Panc1 (cell line): ENCODE results near the gene LZTS2. TPM values are rescaled to one million over a fixed set of nuclear protein-coding genes. Genes with fewer than 3 reads are reported as not detected.

Experiments used
- ATAC-seq: fragments of 200-7000 bp; cut with Tn5 transposase; 2 replicates; pipeline ENCODE4 v1.9.1; 2020; ENCODE audit warnings: mild to moderate bottlenecking, moderate library complexity
- BruUV-seq: library from RNA; stranded (reverse); fragments of 400-500 nt; replicated peaks from 2 replicates; lab custom pipeline; 2021; lab: Mats Ljungman, UMichigan
- CTCF ChIA-PET: fragments of 300-600 bp; sonication (Branson Sonifier 250); formaldehyde crosslinking; loops from one replicate; lab custom pipeline; 2022; ENCODE audit warnings: antibody characterized with exemption; lab: Charles Lee
- POLR2A ChIA-PET: fragments of 300-600 bp; sonication (Branson Sonifier 250); formaldehyde crosslinking; loops from one replicate; lab custom pipeline; 2022; ENCODE audit warnings: antibody characterized with exemption; lab: Charles Lee
- DNase-seq: peaks from one replicate; pipeline ENCODE4 v3.0.0-alpha.2; 2010; ENCODE audit warnings: low read depth, low spot score
- H3K27ac ChIP-seq: 2 replicates; pipeline ENCODE4 v1.5.1; 2011; ENCODE audit warnings: mild to moderate bottlenecking, low read length, inconsistent platforms
- H3K27me3 ChIP-seq: fragments of 200-500 bp; sonication (Bioruptor generic); 2 replicates; pipeline ENCODE4 v1.6.0; 2014; ENCODE audit warnings: low read length, inconsistent platforms; ENCODE audit not compliant: control insufficient read depth, insufficient read depth
- H3K36me3 ChIP-seq: fragments of 200-500 bp; sonication (Bioruptor generic); 2 replicates; pipeline ENCODE4 v1.5.1; 2014; ENCODE audit warnings: inconsistent platforms, mild to moderate bottlenecking, low read length, moderate library complexity; ENCODE audit not compliant: control insufficient read depth, insufficient read depth
- H3K4me1 ChIP-seq: 2 replicates; pipeline ENCODE4 v1.5.1; 2011; ENCODE audit warnings: inconsistent platforms, mild to moderate bottlenecking, low read length, moderate library complexity; ENCODE audit not compliant: control insufficient read depth, insufficient read depth
- H3K4me3 ChIP-seq, 2 experiments: 2 replicates each; pipeline ENCODE4 v1.5.1; 2011 to 2012; ENCODE audit warnings: low read depth in 2 of 2, low read length in 2 of 2, mild to moderate bottlenecking in 2 of 2, inconsistent platforms in 1 of 2, moderate library complexity in 1 of 2
- H3K9me3 ChIP-seq: fragments of 200-500 bp; sonication (Bioruptor generic); 2 replicates; pipeline ENCODE4 v1.5.1; 2014; ENCODE audit warnings: low read depth, mild to moderate bottlenecking, inconsistent platforms, low read length, moderate library complexity; ENCODE audit not compliant: control insufficient read depth, insufficient read depth
- POLR2AphosphoS5 ChIP-seq: IDR thresholded peaks from 2 replicates; pipeline ENCODE4 v1.6.1; 2012; ENCODE audit warnings: mild to moderate bottlenecking, low read depth, low read length, moderate library complexity
- SIN3A ChIP-seq: IDR thresholded peaks from 2 replicates; pipeline ENCODE4 v1.6.1; 2012; ENCODE audit warnings: low read depth, mild to moderate bottlenecking, low read length, moderate library complexity, borderline replicate concordance; ENCODE audit not compliant: insufficient read depth
- TCF7L2 ChIP-seq: IDR thresholded peaks from 2 replicates; pipeline ENCODE4 v1.6.1; 2011; ENCODE audit warnings: mild to moderate bottlenecking, low read depth, low read length, inconsistent platforms
- in situ Hi-C: cut with HindIII; loops from 2 replicates; pipeline ENCODE4 v1.10.0; 2016; ENCODE audit warnings: low sequenced_read_pairs, low pct_unique_long_range_greater_than_20kb
- intact Hi-C: fragments of 100-400 bp; cut with micrococcal nuclease; formaldehyde crosslinking; loops from one replicate; pipeline ENCODE4 v1.10.0; 2022; ENCODE audit not compliant: unreplicated experiment
- total RNA-seq: library from RNA; stranded (reverse); gene quantifications from one replicate; pipeline ENCODE4 v1.2.1, GENCODE V29; 2021; ENCODE audit not compliant: unreplicated experiment
- TF ChIP-seq, protein P1 (sequence below), 2 experiments: IDR thresholded peaks; 2 replicates each; pipeline ENCODE4 v1.6.1; 2011 to 2012; ENCODE audit warnings: low read depth in 2 of 2, control low read depth in 1 of 2, low read length in 1 of 2, mild to moderate bottlenecking in 1 of 2, moderate library complexity in 1 of 2; ENCODE audit not compliant: insufficient read depth in 1 of 2
- TF ChIP-seq, protein P2 (sequence below): fragments of 450-650 bp; IDR thresholded peaks from 2 replicates; pipeline ENCODE4 v1.5.1; 2017; ENCODE audit warnings: mild to moderate bottlenecking

Gene LZTS2
- total RNA-seq, 1 experiment from 2014 or later = 65.5 TPM

DNA sequence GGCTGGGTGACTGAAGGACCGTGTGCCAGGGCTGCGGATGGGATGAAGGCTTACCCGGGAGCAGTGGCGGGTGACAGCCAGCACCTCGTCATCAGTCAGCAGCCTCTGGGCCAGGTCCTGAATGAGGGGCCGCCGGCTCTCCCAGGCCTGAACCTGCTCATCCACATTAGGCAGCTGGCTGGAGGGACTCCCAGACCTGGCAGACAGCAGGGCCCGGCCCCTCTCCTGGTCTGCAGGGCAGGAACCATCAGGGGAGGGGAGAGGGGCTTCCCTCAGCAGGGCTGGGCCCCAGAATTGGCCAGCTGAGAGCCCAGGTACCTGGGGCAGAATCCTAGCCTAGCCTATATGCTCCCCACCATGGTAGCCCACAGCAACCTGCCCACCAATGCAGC, 16.0 kb downstream of the LZTS2 start:
- in situ Hi-C loops (no loop called here), intact Hi-C loops (no loop called here)
- Histone ChIP-seq H3K36me3 (no peaks in the 10 kb centered on the region), H3K27ac (no peak overlapping the region), H3K9me3 (no peaks in the 10 kb centered on the region), H3K27me3 (no peaks in the 10 kb centered on the region), H3K4me1 (peaks cover 18% of the 10 kb centered on the region), H3K4me3 (no peak overlapping the region)
- ChIA-PET CTCF (interaction anchor here (0.6 to 2.4 kb wide), 4 partner anchors 17 to 88 kb away, joined by 3 to 11 read pairs (median 4); no protein-coding TSS in a partner anchor), POLR2A (no interaction called here)
- ATAC-seq (no peak), DNase-seq (no peak)
- BruUV-seq = no TSS peak
- TF ChIP-seq POLR2AphosphoS5 = no peak
- TF ChIP-seq, protein P1, sequence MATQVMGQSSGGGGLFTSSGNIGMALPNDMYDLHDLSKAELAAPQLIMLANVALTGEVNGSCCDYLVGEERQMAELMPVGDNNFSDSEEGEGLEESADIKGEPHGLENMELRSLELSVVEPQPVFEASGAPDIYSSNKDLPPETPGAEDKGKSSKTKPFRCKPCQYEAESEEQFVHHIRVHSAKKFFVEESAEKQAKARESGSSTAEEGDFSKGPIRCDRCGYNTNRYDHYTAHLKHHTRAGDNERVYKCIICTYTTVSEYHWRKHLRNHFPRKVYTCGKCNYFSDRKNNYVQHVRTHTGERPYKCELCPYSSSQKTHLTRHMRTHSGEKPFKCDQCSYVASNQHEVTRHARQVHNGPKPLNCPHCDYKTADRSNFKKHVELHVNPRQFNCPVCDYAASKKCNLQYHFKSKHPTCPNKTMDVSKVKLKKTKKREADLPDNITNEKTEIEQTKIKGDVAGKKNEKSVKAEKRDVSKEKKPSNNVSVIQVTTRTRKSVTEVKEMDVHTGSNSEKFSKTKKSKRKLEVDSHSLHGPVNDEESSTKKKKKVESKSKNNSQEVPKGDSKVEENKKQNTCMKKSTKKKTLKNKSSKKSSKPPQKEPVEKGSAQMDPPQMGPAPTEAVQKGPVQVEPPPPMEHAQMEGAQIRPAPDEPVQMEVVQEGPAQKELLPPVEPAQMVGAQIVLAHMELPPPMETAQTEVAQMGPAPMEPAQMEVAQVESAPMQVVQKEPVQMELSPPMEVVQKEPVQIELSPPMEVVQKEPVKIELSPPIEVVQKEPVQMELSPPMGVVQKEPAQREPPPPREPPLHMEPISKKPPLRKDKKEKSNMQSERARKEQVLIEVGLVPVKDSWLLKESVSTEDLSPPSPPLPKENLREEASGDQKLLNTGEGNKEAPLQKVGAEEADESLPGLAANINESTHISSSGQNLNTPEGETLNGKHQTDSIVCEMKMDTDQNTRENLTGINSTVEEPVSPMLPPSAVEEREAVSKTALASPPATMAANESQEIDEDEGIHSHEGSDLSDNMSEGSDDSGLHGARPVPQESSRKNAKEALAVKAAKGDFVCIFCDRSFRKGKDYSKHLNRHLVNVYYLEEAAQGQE (IDR thresholded peaks at IDR 0.05; ENCODE audit: insufficient read depth in 1 of 2, low read depth in 2 of 2, low read length in 1 of 2) = no peak
- TF ChIP-seq, protein P2, sequence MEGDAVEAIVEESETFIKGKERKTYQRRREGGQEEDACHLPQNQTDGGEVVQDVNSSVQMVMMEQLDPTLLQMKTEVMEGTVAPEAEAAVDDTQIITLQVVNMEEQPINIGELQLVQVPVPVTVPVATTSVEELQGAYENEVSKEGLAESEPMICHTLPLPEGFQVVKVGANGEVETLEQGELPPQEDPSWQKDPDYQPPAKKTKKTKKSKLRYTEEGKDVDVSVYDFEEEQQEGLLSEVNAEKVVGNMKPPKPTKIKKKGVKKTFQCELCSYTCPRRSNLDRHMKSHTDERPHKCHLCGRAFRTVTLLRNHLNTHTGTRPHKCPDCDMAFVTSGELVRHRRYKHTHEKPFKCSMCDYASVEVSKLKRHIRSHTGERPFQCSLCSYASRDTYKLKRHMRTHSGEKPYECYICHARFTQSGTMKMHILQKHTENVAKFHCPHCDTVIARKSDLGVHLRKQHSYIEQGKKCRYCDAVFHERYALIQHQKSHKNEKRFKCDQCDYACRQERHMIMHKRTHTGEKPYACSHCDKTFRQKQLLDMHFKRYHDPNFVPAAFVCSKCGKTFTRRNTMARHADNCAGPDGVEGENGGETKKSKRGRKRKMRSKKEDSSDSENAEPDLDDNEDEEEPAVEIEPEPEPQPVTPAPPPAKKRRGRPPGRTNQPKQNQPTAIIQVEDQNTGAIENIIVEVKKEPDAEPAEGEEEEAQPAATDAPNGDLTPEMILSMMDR = no peak
- no peak for TF ChIP-seq TCF7L2
- TF ChIP-seq SIN3A = no peak

DNA sequence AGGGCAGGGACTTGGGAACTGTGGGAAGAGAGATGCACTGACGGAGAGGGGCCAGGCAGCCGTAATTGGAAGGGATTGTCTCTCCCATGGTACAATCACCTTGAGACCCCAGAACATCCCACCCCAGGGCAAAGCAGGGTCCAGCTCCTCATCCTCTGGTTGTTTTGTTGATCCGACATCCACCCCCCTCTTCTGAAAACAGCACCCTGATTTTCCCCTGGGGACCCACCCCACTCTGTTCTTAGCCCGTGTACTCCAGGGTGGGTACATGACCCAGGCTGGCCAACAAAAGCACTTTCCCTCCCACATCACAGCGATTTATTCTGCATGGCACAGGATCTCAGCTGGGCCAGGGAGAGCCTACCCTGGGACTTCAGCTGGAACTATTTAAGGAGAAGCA, 17.2 kb downstream of the LZTS2 start:
- intact Hi-C loops = no loop called here
- ChIA-PET CTCF (interaction anchor here (0.5 to 3.3 kb wide), 5 partner anchors 14 to 183 kb away, joined by 3 to 22 read pairs (median 4); partner anchors contain the start of genes PDZD7 and SFXN3), POLR2A (no interaction called here)
- TF ChIP-seq, protein P1 (IDR thresholded peaks at IDR 0.05; ENCODE audit: insufficient read depth in 1 of 2, low read depth in 2 of 2, low read length in 1 of 2) = no peak
- no peak for TF ChIP-seq POLR2AphosphoS5
- TF ChIP-seq, protein P2 = no peak
- Histone ChIP-seq H3K36me3 (no peaks in the 10 kb centered on the region), H3K4me1 (peaks cover 15% of the 10 kb centered on the region), H3K27me3 (no peaks in the 10 kb centered on the region), H3K4me3 (no peak overlapping the region), H3K27ac (no peak overlapping the region), H3K9me3 (no peaks in the 10 kb centered on the region)
- BruUV-seq = no TSS peak
- in situ Hi-C loops = no loop called here
- ATAC-seq = no peak
- DNase-seq = no peak
